HCT116 (cell line): ENCODE results near the gene TMEM217. TPM values are rescaled to one million over a fixed set of nuclear protein-coding genes. Genes with fewer than 3 reads are reported as not detected.

Source experiments
- ATAC-seq: fragments of 200-7000 bp; cut with Tn5 transposase; 2 replicates; pipeline ENCODE4 v1.9.1; 2020; ENCODE audit warnings: mild to moderate bottlenecking, moderate library complexity
- BruUV-seq: library from RNA; stranded (reverse); fragments of 400-500 nt; replicated peaks from 2 replicates; lab custom pipeline; 2021; lab: Mats Ljungman, UMichigan
- CTCF ChIA-PET: fragments of 300-600 bp; sonication (Branson Sonifier 250); formaldehyde crosslinking; loops from one replicate; lab custom pipeline; 2021; ENCODE audit warnings: antibody characterized with exemption; lab: Charles Lee
- POLR2A ChIA-PET: fragments of 300-600, 350-600 bp; sonication (Branson Sonifier 250); formaldehyde crosslinking; loops from one replicate; lab custom pipeline; 2021; ENCODE audit warnings: antibody characterized with exemption; lab: Charles Lee
- RAD21 ChIA-PET, 2 experiments: fragments of 300-600 bp; sonication (Branson Sonifier 250); formaldehyde crosslinking; loops; one replicate each; lab custom pipeline; 2023; ENCODE audit warnings: low total read pairs in 2 of 2; ENCODE audit not compliant: uncharacterized antibody in 2 of 2, unreplicated experiment in 2 of 2, low non-redundant PET in 1 of 2; lab: Charles Lee
- DNase-seq: peaks from one replicate; pipeline ENCODE4 v3.0.0-alpha.2; 2010; ENCODE audit warnings: low read depth, low spot score
- H2AFZ ChIP-seq: fragments of 200-600 bp; shearing (Covaris generic), sonication (generic); 2 replicates; pipeline ENCODE4 v1.6.1; 2017; ENCODE audit warnings: low read depth, mixed run types, mixed read lengths, antibody characterized with exemption, low read length; ENCODE audit not compliant: poor library complexity, severe bottlenecking
- H3K27ac ChIP-seq: 2 replicates; pipeline ENCODE4 v1.5.1; 2012; ENCODE audit warnings: low read depth, low read length
- H3K27me3 ChIP-seq: fragments of 200-600 bp; sonication (generic); 2 replicates; pipeline ENCODE4 v1.6.1; 2016; ENCODE audit warnings: mixed run types, low read length, mixed read lengths; ENCODE audit not compliant: insufficient read depth
- H3K36me3 ChIP-seq, 2 experiments: fragments of 200-500 bp in 1 of 2; fragments of 200-600 bp in 1 of 2; sonication (Bioruptor generic) in 1 of 2; sonication (generic) in 1 of 2; 2 replicates each; pipeline versions ENCODE4 v1.5.1 to v1.6.1; 2014 to 2016; ENCODE audit warnings: low read length in 2 of 2, inconsistent platforms in 1 of 2, mixed read lengths in 1 of 2, mixed run types in 1 of 2; ENCODE audit not compliant: insufficient read depth in 2 of 2, control insufficient read depth in 1 of 2
- H3K4me1 ChIP-seq, 2 experiments: fragments of 200-600 bp in 1 of 2; sonication (generic) in 1 of 2; 2 replicates each; pipeline versions ENCODE4 v1.5.1 to v1.6.1; 2012 to 2017; ENCODE audit warnings: low read length in 2 of 2, inconsistent platforms in 1 of 2, mild to moderate bottlenecking in 1 of 2, mixed read lengths in 1 of 2, mixed run types in 1 of 2, moderate library complexity in 1 of 2; ENCODE audit not compliant: insufficient read depth in 2 of 2, control insufficient read depth in 1 of 2
- H3K4me2 ChIP-seq: fragments of 200-600 bp; sonication (generic); 2 replicates; pipeline ENCODE4 v1.6.1; 2017; ENCODE audit warnings: mixed run types, low read length, mixed read lengths
- H3K4me3 ChIP-seq, 2 experiments: fragments of 200-600 bp in 1 of 2; sonication (generic) in 1 of 2; replicated peaks in 1 of 2; 2 replicates each; pipeline ENCODE4 v1.5.1; 2011 to 2016; ENCODE audit warnings: low read length in 2 of 2, control low read depth in 1 of 2, low read depth in 1 of 2, mild to moderate bottlenecking in 1 of 2, mixed read lengths in 1 of 2, mixed run types in 1 of 2
- H3K79me2 ChIP-seq: fragments of 200-600 bp; sonication (generic); 2 replicates; pipeline ENCODE4 v1.6.1; 2017; ENCODE audit warnings: mild to moderate bottlenecking, mixed run types, low read length, moderate library complexity, mixed read lengths; ENCODE audit not compliant: insufficient read depth
- H3K9ac ChIP-seq: fragments of 200-600 bp; sonication (generic); 2 replicates; pipeline ENCODE4 v1.6.1; 2016; ENCODE audit warnings: low read length, mixed read lengths
- H3K9me2 ChIP-seq: fragments of 200-600 bp; sonication (generic), shearing (Covaris generic); 2 replicates; pipeline ENCODE4 v1.6.1; 2017; ENCODE audit warnings: mixed run types, mild to moderate bottlenecking, moderate library complexity; ENCODE audit not compliant: insufficient read depth
- H3K9me3 ChIP-seq, 2 experiments: fragments of 200-500 bp in 1 of 2; fragments of 200-600 bp in 1 of 2; sonication (Bioruptor generic) in 1 of 2; sonication (generic) in 1 of 2; 2 replicates each; pipeline ENCODE4 v1.6.1; 2014 to 2017; ENCODE audit warnings: low read length in 2 of 2, mixed read lengths in 2 of 2, inconsistent platforms in 1 of 2, low read depth in 1 of 2, mild to moderate bottlenecking in 1 of 2, mixed run types in 1 of 2, moderate library complexity in 1 of 2; ENCODE audit not compliant: control insufficient read depth in 1 of 2, insufficient read depth in 1 of 2
- H4K20me1 ChIP-seq: fragments of 200-600 bp; sonication (generic), shearing (Covaris generic); 2 replicates; pipeline ENCODE4 v1.6.1; 2017; ENCODE audit warnings: mixed run types, mild to moderate bottlenecking, moderate library complexity; ENCODE audit not compliant: insufficient read depth
- CTCF ChIP-seq, 3 experiments: fragments of 200-600 bp in 1 of 3; sonication (generic) in 1 of 3; IDR thresholded peaks in 2 of 3; conservative IDR thresholded peaks in 1 of 3; 2 replicates each; pipeline ENCODE4 v1.5.1; 2012 to 2017; ENCODE audit warnings: low read depth in 2 of 3, low read length in 2 of 3, antibody characterized with exemption in 1 of 3, borderline replicate concordance in 1 of 3, control low read depth in 1 of 3, mild to moderate bottlenecking in 1 of 3, mixed read lengths in 1 of 3, mixed run types in 1 of 3, moderate library complexity in 1 of 3; ENCODE audit not compliant: insufficient read depth in 1 of 3
- MAX ChIP-seq: IDR thresholded peaks from 2 replicates; pipeline ENCODE4 v1.6.1; 2012
- SRF ChIP-seq: IDR thresholded peaks from 2 replicates; pipeline ENCODE4 v1.6.1; 2012; ENCODE audit warnings: low read depth
- ZBTB33 ChIP-seq: IDR thresholded peaks from 2 replicates; pipeline ENCODE4 v1.6.1; 2011; ENCODE audit warnings: mild to moderate bottlenecking, low read length, moderate library complexity; ENCODE audit not compliant: insufficient replicate concordance; ENCODE audit errors: extremely low read depth
- ZFX ChIP-seq: fragments of 450-650 bp; IDR thresholded peaks from 2 replicates; pipeline ENCODE4 v1.6.1; 2017
- intact Hi-C: fragments of 100-400 bp; cut with micrococcal nuclease; formaldehyde crosslinking; loops from 2 replicates; pipeline ENCODE4 v1.10.0; 2022
- total RNA-seq: library from RNA; stranded (reverse); gene quantifications from one replicate; pipeline ENCODE4 v1.2.1, GENCODE V29; 2021; ENCODE audit not compliant: unreplicated experiment

Gene TMEM217
- total RNA-seq, 1 experiment from 2014 or later = 0.98 TPM

- TF ChIP-seq ZBTB33 = no peak
These were observed 86.6 kb downstream of the TMEM217 start (continued) for GRCh38 chr6:37171201-37171969.

GRCh38 chr6:37170273-37171200 lies 87.4 kb downstream of the TMEM217 start:
- Histone ChIP-seq H3K4me3 (peak overlapping the region; percentile 77 to 81), H3K36me3 (peaks cover 24 to 26% of the 10 kb centered on the region in 2 experiments; a peak in 3 of 4 replicates)
- TF ChIP-seq SRF (no peak), MAX (0 out of 2 replicates have a peak, but pooled peaks have one; percentile 33), ZFX (peak; percentile 50; the same call in 1 of the 2 replicates), CTCF (IDR thresholded peaks at IDR 0.05 in 2 of 3, conservative IDR thresholded peaks at IDR 0.05 in 1 of 3; ENCODE audit: borderline replicate concordance in 1 of 3, insufficient read depth in 1 of 3, low read depth in 2 of 3, low read length in 2 of 3) (peak in 1 of 3 experiments; percentile 4; a peak in 1 of 6 replicates)
- TF ChIP-seq, all 23 proteins: peak for 3
- Histone ChIP-seq H3K9ac (peak overlapping the region; percentile 86), H3K9me3 (no peaks in the 10 kb centered on the region), H3K4me1 (peaks cover 19 to 32% of the 10 kb centered on the region in 2 experiments), H3K27me3 (no peaks in the 10 kb centered on the region), H4K20me1 (peaks cover 4% of the 10 kb centered on the region; the same call in 1 of the 2 replicates), H3K4me2 (peak overlapping the region; percentile 94), H3K9me2 (no peaks in the 10 kb centered on the region), H2AFZ (no peak overlapping the region), H3K27ac (peak overlapping the region; percentile 73; the same call in 1 of the 2 replicates), H3K79me2 (peaks cover 14% of the 10 kb centered on the region; the same call in 1 of the 2 replicates)
- DNase-seq (no peak), ATAC-seq (peak; percentile 49)
- intact Hi-C loops = no loop called here
- CTCF ChIA-PET = interaction anchor here (0.6 to 5.0 kb wide), 8 partner anchors 40 to 150 kb away, joined by 3 to 59 read pairs (median 24); no protein-coding TSS in a partner anchor
- no TSS peak for BruUV-seq
- RAD21 ChIA-PET = interaction anchor here (0.7 to 3.5 kb wide), 7 partner anchors 112 to 188 kb away, joined by 3 to 25 read pairs (median 5); no protein-coding TSS in a partner anchor
- POLR2A ChIA-PET = interaction anchor here (0.8 to 4.4 kb wide), 5 partner anchors 29 to 119 kb away, joined by 3 to 24 read pairs (median 5); no protein-coding TSS in a partner anchor
